ENCODE measurements around the gene OCEL1. TPM values are rescaled to one million over a fixed set of nuclear protein-coding genes. Genes with fewer than 3 reads are reported as not detected.

OCEL1 gene
- total and polyA plus RNA-seq, 2 of the 13 experiments (the other 11 are each of a cell fraction or from before 2014, with no cell fraction given), result 10.6 to 17.2 TPM

- TF ChIP-seq ZNF720 (CRISPR knock-in tag; IDR thresholded peaks at IDR 0.05) (no peak), ZSCAN25 (CRISPR knock-in tag; IDR thresholded peaks at IDR 0.05) (peak; percentile 60; the same call in 1 of the 2 replicates), DPF2 (CRISPR knock-in tag; IDR thresholded peaks at IDR 0.05; ENCODE audit: borderline replicate concordance, low read depth) (no peak), FUBP1 (CRISPR knock-in tag; IDR thresholded peaks at IDR 0.05; ENCODE audit: borderline replicate concordance) (no peak), ZFP82 (CRISPR knock-in tag; IDR thresholded peaks at IDR 0.05; ENCODE audit: borderline replicate concordance) (peak; percentile 88), MXD4 (CRISPR knock-in tag; IDR thresholded peaks at IDR 0.05) (0 out of 2 replicates have a peak, but pooled peaks have one; percentile 22), STAG1 (CRISPR knock-in tag; IDR thresholded peaks at IDR 0.05) (peak; percentile 16; the same call in 1 of the 2 replicates), SMARCE1 (IDR thresholded peaks at IDR 0.05; ENCODE audit: borderline replicate concordance) (no peak), MBD4 (IDR thresholded peaks at IDR 0.05; ENCODE audit: borderline replicate concordance, low read length) (no peak), YEATS2 (CRISPR knock-in tag; IDR thresholded peaks at IDR 0.05; ENCODE audit: borderline replicate concordance) (peak; percentile 86), ZNF138 (CRISPR knock-in tag; IDR thresholded peaks at IDR 0.05; ENCODE audit: low read depth) (no peak), HOXD1 (CRISPR knock-in tag; IDR thresholded peaks at IDR 0.05) (peak; percentile 82; the same call in 1 of the 2 replicates), ZNF660 (CRISPR knock-in tag; IDR thresholded peaks at IDR 0.05; ENCODE audit: borderline replicate concordance, low read depth) (no peak), ZNF75D (CRISPR knock-in tag; IDR thresholded peaks at IDR 0.05; ENCODE audit: borderline replicate concordance) (no peak), U2AF1 (optimal IDR thresholded peaks at IDR 0.05; ENCODE audit: low read depth, low read length) (no peak), ERF (CRISPR knock-in tag; IDR thresholded peaks at IDR 0.05) (peak; percentile 59), ZNF83 (CRISPR knock-in tag; IDR thresholded peaks at IDR 0.05; ENCODE audit: borderline replicate concordance) (no peak), HOXA3 (CRISPR knock-in tag; IDR thresholded peaks at IDR 0.05) (peak; percentile 99), SRF (IDR thresholded peaks at IDR 0.05; ENCODE audit: low read depth, low read length) (peak; percentile 56; the same call in 1 of the 2 replicates), AGO2 (optimal IDR thresholded peaks at IDR 0.05; ENCODE audit: low read depth, low read length) (peak; percentile 88), PCBP1 (IDR thresholded peaks at IDR 0.05; ENCODE audit: borderline replicate concordance, low read depth, low read length) (peak; percentile 95), SETDB1 (CRISPR knock-in tag; IDR thresholded peaks at IDR 0.05; ENCODE audit: borderline replicate concordance) (no peak), ZNF883 (CRISPR knock-in tag; IDR thresholded peaks at IDR 0.05; ENCODE audit: not compliant biosample characterization) (no peak), KDM5B (CRISPR knock-in tag; IDR thresholded peaks at IDR 0.05; ENCODE audit: borderline replicate concordance) (peak; percentile 94)
- TF ChIP-seq, protein P1, sequence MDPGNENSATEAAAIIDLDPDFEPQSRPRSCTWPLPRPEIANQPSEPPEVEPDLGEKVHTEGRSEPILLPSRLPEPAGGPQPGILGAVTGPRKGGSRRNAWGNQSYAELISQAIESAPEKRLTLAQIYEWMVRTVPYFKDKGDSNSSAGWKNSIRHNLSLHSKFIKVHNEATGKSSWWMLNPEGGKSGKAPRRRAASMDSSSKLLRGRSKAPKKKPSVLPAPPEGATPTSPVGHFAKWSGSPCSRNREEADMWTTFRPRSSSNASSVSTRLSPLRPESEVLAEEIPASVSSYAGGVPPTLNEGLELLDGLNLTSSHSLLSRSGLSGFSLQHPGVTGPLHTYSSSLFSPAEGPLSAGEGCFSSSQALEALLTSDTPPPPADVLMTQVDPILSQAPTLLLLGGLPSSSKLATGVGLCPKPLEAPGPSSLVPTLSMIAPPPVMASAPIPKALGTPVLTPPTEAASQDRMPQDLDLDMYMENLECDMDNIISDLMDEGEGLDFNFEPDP (CRISPR knock-in tag; conservative IDR thresholded peaks at IDR 0.05), result no peak
- TF ChIP-seq, protein P2, sequence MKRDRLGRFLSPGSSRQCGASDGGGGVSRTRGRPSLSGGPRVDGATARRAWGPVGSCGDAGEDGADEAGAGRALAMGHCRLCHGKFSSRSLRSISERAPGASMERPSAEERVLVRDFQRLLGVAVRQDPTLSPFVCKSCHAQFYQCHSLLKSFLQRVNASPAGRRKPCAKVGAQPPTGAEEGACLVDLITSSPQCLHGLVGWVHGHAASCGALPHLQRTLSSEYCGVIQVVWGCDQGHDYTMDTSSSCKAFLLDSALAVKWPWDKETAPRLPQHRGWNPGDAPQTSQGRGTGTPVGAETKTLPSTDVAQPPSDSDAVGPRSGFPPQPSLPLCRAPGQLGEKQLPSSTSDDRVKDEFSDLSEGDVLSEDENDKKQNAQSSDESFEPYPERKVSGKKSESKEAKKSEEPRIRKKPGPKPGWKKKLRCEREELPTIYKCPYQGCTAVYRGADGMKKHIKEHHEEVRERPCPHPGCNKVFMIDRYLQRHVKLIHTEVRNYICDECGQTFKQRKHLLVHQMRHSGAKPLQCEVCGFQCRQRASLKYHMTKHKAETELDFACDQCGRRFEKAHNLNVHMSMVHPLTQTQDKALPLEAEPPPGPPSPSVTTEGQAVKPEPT (CRISPR knock-in tag; IDR thresholded peaks at IDR 0.05; ENCODE audit: low read depth), result no peak
Measured at GRCh38 chr19:17215127-17215971, 10.7 kb upstream of the OCEL1 start, which contains the start of gene USE1 (continued).

Data from HepG2 (cell line).